ENCODE results near the gene TGM2. TPM values are rescaled to one million over a fixed set of nuclear protein-coding genes. Genes with fewer than 3 reads are reported as not detected.

Gene TGM2
- total and polyA plus RNA-seq, 9 of the 15 experiments (the other 6 are each of a cell fraction or from before 2014, with no cell fraction given): 5.5 to 78.5 (median 37.6) TPM

DNA sequence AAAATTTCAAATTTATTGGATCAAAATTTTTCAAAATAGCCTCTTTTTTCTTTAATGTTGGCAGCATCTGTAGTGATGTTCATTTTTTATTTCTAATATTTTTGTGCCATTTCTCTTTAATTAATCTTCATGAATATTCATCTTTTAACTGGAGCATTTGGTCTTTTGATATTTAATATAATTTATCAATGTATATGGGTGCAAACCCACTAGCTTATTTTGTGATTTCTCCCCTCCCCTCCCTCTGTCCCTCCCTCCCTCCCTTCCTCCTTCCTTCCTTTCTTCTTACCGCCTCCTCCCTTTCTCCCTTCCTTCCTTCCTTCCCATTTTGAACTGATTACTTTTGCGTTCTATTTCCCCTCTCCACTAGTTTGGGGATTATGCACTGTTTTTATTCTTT, 49.2 kb downstream of the TGM2 start (continued):
- TF ChIP-seq, protein P1, sequence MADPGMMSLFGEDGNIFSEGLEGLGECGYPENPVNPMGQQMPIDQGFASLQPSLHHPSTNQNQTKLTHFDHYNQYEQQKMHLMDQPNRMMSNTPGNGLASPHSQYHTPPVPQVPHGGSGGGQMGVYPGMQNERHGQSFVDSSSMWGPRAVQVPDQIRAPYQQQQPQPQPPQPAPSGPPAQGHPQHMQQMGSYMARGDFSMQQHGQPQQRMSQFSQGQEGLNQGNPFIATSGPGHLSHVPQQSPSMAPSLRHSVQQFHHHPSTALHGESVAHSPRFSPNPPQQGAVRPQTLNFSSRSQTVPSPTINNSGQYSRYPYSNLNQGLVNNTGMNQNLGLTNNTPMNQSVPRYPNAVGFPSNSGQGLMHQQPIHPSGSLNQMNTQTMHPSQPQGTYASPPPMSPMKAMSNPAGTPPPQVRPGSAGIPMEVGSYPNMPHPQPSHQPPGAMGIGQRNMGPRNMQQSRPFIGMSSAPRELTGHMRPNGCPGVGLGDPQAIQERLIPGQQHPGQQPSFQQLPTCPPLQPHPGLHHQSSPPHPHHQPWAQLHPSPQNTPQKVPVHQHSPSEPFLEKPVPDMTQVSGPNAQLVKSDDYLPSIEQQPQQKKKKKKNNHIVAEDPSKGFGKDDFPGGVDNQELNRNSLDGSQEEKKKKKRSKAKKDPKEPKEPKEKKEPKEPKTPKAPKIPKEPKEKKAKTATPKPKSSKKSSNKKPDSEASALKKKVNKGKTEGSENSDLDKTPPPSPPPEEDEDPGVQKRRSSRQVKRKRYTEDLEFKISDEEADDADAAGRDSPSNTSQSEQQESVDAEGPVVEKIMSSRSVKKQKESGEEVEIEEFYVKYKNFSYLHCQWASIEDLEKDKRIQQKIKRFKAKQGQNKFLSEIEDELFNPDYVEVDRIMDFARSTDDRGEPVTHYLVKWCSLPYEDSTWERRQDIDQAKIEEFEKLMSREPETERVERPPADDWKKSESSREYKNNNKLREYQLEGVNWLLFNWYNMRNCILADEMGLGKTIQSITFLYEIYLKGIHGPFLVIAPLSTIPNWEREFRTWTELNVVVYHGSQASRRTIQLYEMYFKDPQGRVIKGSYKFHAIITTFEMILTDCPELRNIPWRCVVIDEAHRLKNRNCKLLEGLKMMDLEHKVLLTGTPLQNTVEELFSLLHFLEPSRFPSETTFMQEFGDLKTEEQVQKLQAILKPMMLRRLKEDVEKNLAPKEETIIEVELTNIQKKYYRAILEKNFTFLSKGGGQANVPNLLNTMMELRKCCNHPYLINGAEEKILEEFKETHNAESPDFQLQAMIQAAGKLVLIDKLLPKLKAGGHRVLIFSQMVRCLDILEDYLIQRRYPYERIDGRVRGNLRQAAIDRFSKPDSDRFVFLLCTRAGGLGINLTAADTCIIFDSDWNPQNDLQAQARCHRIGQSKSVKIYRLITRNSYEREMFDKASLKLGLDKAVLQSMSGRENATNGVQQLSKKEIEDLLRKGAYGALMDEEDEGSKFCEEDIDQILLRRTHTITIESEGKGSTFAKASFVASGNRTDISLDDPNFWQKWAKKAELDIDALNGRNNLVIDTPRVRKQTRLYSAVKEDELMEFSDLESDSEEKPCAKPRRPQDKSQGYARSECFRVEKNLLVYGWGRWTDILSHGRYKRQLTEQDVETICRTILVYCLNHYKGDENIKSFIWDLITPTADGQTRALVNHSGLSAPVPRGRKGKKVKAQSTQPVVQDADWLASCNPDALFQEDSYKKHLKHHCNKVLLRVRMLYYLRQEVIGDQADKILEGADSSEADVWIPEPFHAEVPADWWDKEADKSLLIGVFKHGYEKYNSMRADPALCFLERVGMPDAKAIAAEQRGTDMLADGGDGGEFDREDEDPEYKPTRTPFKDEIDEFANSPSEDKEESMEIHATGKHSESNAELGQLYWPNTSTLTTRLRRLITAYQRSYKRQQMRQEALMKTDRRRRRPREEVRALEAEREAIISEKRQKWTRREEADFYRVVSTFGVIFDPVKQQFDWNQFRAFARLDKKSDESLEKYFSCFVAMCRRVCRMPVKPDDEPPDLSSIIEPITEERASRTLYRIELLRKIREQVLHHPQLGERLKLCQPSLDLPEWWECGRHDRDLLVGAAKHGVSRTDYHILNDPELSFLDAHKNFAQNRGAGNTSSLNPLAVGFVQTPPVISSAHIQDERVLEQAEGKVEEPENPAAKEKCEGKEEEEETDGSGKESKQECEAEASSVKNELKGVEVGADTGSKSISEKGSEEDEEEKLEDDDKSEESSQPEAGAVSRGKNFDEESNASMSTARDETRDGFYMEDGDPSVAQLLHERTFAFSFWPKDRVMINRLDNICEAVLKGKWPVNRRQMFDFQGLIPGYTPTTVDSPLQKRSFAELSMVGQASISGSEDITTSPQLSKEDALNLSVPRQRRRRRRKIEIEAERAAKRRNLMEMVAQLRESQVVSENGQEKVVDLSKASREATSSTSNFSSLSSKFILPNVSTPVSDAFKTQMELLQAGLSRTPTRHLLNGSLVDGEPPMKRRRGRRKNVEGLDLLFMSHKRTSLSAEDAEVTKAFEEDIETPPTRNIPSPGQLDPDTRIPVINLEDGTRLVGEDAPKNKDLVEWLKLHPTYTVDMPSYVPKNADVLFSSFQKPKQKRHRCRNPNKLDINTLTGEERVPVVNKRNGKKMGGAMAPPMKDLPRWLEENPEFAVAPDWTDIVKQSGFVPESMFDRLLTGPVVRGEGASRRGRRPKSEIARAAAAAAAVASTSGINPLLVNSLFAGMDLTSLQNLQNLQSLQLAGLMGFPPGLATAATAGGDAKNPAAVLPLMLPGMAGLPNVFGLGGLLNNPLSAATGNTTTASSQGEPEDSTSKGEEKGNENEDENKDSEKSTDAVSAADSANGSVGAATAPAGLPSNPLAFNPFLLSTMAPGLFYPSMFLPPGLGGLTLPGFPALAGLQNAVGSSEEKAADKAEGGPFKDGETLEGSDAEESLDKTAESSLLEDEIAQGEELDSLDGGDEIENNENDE (IDR thresholded peaks at IDR 0.05; ENCODE audit: low read depth, low read length): no peak
